ENCODE measurements around the gene VPS13D. TPM values are rescaled to one million over a fixed set of nuclear protein-coding genes. Genes with fewer than 3 reads are reported as not detected.

The VPS13D gene
- polyA plus RNA-seq, 1 experiment: 22.3 TPM

- no peak for DNase-seq (ENCODE audit: low read depth)
- CTCF ChIA-PET: interaction anchor here (0.7 to 1.0 kb wide), 2 partner anchors 9 to 12 kb away, joined by 3 read pairs; no protein-coding TSS in a partner anchor
- no peak for TF ChIP-seq CTCF (IDR thresholded peaks at IDR 0.05; ENCODE audit: insufficient read depth, low read depth, low read length)
- Histone ChIP-seq H3K4me3 (ENCODE audit: low read depth, low read length) (no peak overlapping the region), H3K36me3 (ENCODE audit: control insufficient read depth, insufficient read depth, low read length) (peaks cover 9% of the 10 kb centered on the region), H3K27me3 (ENCODE audit: control insufficient read depth, insufficient read depth, low read length) (no peaks in the 10 kb centered on the region)
- POLR2A ChIA-PET: no interaction called here
Measured at GRCh38 chr1:12416744-12417143, 186.9 kb downstream of the VPS13D start.

GRCh38 chr1:12417389-12417788, 187.6 kb downstream of the VPS13D start:
- no peak overlapping the region for H3K4me3 ChIP-seq (ENCODE audit: low read depth, low read length)
- CTCF ChIA-PET: interaction anchor here (0.7 kb wide), 1 partner anchor 10 kb away, joined by 3 read pairs; no protein-coding TSS in a partner anchor
- no peak for TF ChIP-seq CTCF (IDR thresholded peaks at IDR 0.05; ENCODE audit: insufficient read depth, low read depth, low read length)
- POLR2A ChIA-PET: no interaction called here
- no peak for DNase-seq (ENCODE audit: low read depth)
- peaks cover 9% of the 10 kb centered on the region for H3K36me3 ChIP-seq (ENCODE audit: control insufficient read depth, insufficient read depth, low read length)
- no peaks in the 10 kb centered on the region for H3K27me3 ChIP-seq (ENCODE audit: control insufficient read depth, insufficient read depth, low read length)

GRCh38 chr1:12420171-12420570, 190.3 kb downstream of the VPS13D start:
- Histone ChIP-seq H3K36me3 (ENCODE audit: control insufficient read depth, insufficient read depth, low read length) (peaks cover 9% of the 10 kb centered on the region), H3K4me3 (ENCODE audit: low read depth, low read length) (no peak overlapping the region), H3K27me3 (ENCODE audit: control insufficient read depth, insufficient read depth, low read length) (no peaks in the 10 kb centered on the region)
- CTCF ChIA-PET: no interaction called here
- no peak for TF ChIP-seq CTCF (IDR thresholded peaks at IDR 0.05; ENCODE audit: insufficient read depth, low read depth, low read length)
- no peak for DNase-seq (ENCODE audit: low read depth)
- POLR2A ChIA-PET: no interaction called here

- H3K4me3 ChIP-seq (ENCODE audit: low read depth, low read length): no peak overlapping the region
- ChIA-PET POLR2A (no interaction called here), CTCF (interaction anchor here (0.8 to 1.7 kb wide), 2 partner anchors 13 to 238 kb away, joined by 3 read pairs; no protein-coding TSS in a partner anchor)
- no peak for TF ChIP-seq CTCF (IDR thresholded peaks at IDR 0.05; ENCODE audit: insufficient read depth, low read depth, low read length)
- no peaks in the 10 kb centered on the region for H3K27me3 ChIP-seq (ENCODE audit: control insufficient read depth, insufficient read depth, low read length)
- DNase-seq (ENCODE audit: low read depth): no peak
- H3K36me3 ChIP-seq (ENCODE audit: control insufficient read depth, insufficient read depth, low read length): peaks cover 2% of the 10 kb centered on the region
Measured at GRCh38 chr1:12422488-12422887, 192.7 kb downstream of the VPS13D start.

- ChIA-PET CTCF (interaction anchor here (0.7 to 1.2 kb wide), 5 partner anchors 9 to 193 kb away, joined by 3 to 4 read pairs (median 3); no protein-coding TSS in a partner anchor), POLR2A (interaction anchor here (0.6 kb wide), 1 partner anchor 194 kb away, joined by 6 read pairs; the partner anchor contains the start of gene DHRS3)
- no peak for TF ChIP-seq CTCF (IDR thresholded peaks at IDR 0.05; ENCODE audit: insufficient read depth, low read depth, low read length)
- Histone ChIP-seq H3K36me3 (ENCODE audit: control insufficient read depth, insufficient read depth, low read length) (peaks cover 2% of the 10 kb centered on the region), H3K4me3 (ENCODE audit: low read depth, low read length) (no peak overlapping the region), H3K27me3 (ENCODE audit: control insufficient read depth, insufficient read depth, low read length) (no peaks in the 10 kb centered on the region)
- no peak for DNase-seq (ENCODE audit: low read depth)
Measured at GRCh38 chr1:12424087-12424529, 194.3 kb downstream of the VPS13D start.
